Astrocyte of the cerebellum (primary cell): ENCODE measurements around the gene VPS9D1.
"Not testable (repeated sequence)": the region's sequence is repeated elsewhere in the genome, so short reads cannot be mapped to it uniquely, and the experiment has no call there.

Source experiments
- DNase-seq: peaks from one replicate; pipeline ENCODE4 v3.0.0-alpha.2; 2011; ENCODE audit warnings: low read depth
- H3K4me3 ChIP-seq: 2 replicates; pipeline ENCODE4 v1.5.1; 2011; ENCODE audit warnings: mild to moderate bottlenecking, low read depth, low read length, moderate library complexity
- in situ Hi-C: cut with HindIII; loops from 2 replicates; pipeline ENCODE4 v1.10.0; 2017; ENCODE audit warnings: low sequenced_read_pairs
- TF ChIP-seq, protein P1 (sequence below): IDR thresholded peaks from 2 replicates; pipeline ENCODE4 v1.5.1; 2012; ENCODE audit warnings: low read length, low read depth, moderate library complexity, mild to moderate bottlenecking; ENCODE audit errors: missing control alignments

VPS9D1 gene

DNA sequence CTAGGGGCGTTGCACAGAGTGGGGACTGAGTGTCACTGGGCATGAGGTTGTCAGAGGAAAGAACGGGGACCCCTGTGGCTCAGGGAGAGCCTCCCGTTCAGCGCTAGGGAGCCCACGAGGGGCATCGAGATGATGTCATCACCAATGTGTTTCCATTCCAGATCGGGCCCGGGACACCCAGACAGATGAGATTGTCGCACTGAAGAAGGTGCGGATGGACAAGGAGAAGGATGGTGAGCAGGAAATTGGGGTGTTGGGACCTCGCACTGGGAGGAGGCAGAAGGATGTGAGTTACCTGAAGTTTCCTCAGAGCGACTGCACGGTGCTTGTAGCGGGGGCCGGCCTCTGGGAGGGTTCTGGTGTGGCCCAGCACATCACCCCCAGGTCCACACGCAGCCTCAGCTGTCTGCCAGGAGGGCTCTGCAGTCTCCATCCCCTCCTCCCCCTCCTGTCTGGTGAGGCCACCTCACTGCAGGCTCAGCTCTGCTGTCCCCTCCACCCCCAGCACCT, 30.3 kb downstream of the VPS9D1 start:
- no peak for DNase-seq
- in situ Hi-C loops = loop anchor here (25.0 kb wide), 1 partner anchor 403 kb away; no protein-coding TSS in a partner anchor
- TF ChIP-seq, protein P1, sequence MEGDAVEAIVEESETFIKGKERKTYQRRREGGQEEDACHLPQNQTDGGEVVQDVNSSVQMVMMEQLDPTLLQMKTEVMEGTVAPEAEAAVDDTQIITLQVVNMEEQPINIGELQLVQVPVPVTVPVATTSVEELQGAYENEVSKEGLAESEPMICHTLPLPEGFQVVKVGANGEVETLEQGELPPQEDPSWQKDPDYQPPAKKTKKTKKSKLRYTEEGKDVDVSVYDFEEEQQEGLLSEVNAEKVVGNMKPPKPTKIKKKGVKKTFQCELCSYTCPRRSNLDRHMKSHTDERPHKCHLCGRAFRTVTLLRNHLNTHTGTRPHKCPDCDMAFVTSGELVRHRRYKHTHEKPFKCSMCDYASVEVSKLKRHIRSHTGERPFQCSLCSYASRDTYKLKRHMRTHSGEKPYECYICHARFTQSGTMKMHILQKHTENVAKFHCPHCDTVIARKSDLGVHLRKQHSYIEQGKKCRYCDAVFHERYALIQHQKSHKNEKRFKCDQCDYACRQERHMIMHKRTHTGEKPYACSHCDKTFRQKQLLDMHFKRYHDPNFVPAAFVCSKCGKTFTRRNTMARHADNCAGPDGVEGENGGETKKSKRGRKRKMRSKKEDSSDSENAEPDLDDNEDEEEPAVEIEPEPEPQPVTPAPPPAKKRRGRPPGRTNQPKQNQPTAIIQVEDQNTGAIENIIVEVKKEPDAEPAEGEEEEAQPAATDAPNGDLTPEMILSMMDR = no peak

DNA sequence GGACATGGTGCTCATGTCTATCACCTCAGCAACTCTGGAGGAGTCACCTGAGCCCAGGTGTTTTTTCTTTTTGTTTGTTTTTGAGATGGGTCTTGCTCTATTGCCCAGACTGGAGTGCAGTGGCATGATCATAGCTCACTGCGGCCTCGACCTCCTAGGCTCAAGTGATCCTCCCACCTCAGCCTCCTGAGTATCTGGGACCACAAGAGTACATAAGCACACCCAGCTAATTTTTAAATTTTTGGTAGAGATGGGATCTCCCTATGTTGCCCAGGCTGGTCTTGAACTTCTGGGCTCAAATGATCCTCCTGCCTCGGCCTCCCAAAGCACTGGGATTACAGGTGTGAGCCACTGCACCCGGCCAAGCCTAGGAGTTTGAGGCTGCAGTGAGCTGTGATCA, 31.1 kb downstream of the VPS9D1 start:
- not testable (repeated sequence) for H3K4me3 ChIP-seq, DNase-seq
- in situ Hi-C loops = loop anchor here (5.0 to 25.0 kb wide), 2 partner anchors 127 to 402 kb away; partner anchors contain the start of gene RPL13

More for the DNA sequence above, 30.3 kb downstream of the VPS9D1 start:
- H3K4me3 ChIP-seq = no peak overlapping the region

DNA sequence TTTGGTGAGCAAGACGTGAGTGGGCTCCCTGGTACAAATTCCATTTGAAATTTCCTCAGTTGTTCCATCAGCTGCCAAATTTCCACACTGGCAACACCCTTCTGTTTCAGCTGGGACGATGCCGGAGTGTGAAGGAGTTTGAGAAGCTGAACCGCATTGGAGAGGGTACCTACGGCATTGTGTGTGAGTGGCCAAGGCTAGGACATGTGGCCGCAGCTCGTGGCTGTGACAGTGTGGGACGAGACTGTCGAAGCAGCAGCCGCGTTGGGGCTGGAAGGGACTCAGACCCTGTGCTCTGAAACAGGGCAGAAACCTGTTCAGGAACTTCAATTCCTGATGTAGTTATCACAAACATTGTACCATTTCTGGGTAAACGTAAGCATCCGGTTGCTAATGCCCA, 31.6 kb downstream of the VPS9D1 start:
- TF ChIP-seq, protein P1 = no peak
- H3K4me3 ChIP-seq = no peak overlapping the region
- in situ Hi-C loops = loop anchor here (5.0 to 25.0 kb wide), 2 partner anchors 127 to 402 kb away; partner anchors contain the start of gene RPL13
- no peak for DNase-seq

DNA sequence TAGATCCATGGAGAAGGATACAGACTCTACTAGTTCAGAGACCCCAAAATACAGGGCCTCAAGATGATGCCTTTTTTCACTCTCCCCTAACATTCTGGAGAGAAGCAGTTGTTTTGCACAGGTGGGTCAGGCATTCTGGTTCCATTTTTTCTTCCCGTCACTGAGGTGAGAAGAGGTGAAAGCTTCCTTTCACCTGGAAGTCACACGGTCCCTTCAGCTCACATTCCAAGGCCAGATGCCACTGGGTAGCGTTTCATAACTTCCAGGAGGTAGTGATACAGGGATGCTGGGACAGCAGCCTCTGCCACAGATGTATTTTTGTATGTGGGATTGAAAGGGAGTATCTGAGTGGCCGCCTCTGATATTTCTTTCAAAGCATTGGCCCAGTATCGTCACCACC, 32.3 kb downstream of the VPS9D1 start:
- TF ChIP-seq, protein P1 = no peak
- no peak overlapping the region for H3K4me3 ChIP-seq
- DNase-seq = no peak
- in situ Hi-C loops = loop anchor here (5.0 to 25.0 kb wide), 2 partner anchors 126 to 401 kb away; partner anchors contain the start of gene RPL13

DNA sequence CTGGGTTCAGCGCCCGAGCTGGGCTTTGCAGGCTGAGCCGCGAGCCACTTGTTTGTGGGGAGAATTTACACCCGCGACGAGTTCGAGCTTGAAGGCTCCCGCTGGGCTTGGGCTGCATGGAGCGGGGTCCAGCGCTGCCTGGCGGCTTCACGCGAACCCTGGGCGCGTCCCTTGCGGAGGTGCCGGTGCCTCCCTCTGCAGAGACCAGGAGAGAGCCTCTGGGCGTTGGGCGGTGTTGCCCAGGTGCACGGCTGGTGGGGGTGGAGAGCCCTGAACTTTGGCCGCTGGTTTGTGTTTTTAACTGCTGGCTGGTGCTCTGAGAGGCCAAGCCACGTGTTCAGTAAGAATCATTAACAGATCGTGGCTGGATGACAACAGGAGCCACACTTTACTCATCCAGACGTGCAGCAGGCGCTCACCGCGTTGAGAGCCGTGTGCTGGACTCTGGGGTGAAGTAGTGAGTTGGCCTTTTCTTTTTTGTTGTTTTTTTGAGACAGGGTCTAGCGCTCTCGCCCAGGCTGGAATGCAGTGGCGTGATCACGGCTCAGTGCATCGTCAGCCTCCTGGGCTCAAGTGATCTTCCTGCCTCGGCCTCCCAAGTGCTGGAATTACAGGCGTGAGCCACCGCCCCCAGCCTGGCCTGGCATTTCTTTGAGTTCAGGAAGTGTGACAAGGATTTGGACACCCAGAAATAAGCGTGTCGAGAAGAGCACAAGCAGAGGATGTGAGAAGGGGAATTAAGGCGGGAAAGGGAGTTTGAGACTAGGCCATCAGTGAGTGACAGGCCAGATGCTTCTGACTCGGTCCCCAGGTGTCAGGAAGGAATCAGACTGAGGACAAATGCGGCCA, 33.4 kb downstream of the VPS9D1 start:
- TF ChIP-seq, protein P1 = peak; percentile 20
- DNase-seq = no peak
- peak overlapping the region; percentile 80 for H3K4me3 ChIP-seq
- in situ Hi-C loops = loop anchor here (5.0 to 25.0 kb wide), 2 partner anchors 125 to 400 kb away; partner anchors contain the start of gene RPL13

DNA sequence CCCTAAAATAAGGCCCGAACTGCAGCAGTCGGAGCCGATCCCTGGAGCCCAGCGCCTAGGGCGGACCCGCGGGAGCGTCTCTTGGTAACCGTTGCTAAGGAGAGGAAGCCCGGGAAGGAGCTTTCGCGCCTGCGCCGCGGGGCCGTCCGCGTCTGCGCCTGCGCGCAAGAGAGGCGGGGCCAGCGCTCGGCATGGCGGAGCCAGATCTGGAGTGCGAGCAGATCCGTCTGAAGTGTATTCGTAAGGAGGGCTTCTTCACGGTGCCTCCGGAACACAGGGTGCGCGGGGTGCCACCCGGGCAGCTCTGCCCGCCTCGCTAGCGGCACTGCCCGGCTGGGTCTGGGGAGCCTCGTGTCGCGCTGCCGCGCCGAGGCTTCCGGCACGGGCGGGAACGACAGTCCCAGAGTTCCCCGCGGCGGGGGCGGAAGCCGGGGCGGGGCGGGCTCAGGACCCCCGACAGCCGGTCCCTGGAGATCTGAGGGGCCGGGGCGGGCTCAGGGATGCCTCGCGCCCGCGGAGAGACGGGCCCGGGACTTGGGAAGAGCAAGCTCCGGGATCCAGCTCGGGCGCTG, 34.1 kb downstream of the VPS9D1 start, which contains the start of gene CDK10:
Gene CDK10 (plus strand): TSS at position 170 of the 572 bp plus-strand sequence. CDS start 22 bp downstream, at position 192.
- TF ChIP-seq, protein P1 = no peak
- in situ Hi-C loops = loop anchor here (5.0 to 25.0 kb wide), 2 partner anchors 124 to 399 kb away; partner anchors contain the start of gene RPL13

More for the DNA sequence above, 34.1 kb downstream of the VPS9D1 start, which contains the start of gene CDK10:
- peak within 1 kb of the TSS; percentile 80 for H3K4me3 ChIP-seq
- peak; percentile 71 for DNase-seq
